ENCODE results near the gene CCDC102A.

- TF ChIP-seq CTCF (tag by site-specific recombination; IDR thresholded peaks at IDR 0.05): no peak
- TF ChIP-seq ZNF354C (tag by site-specific recombination; IDR thresholded peaks at IDR 0.05; ENCODE audit: borderline replicate concordance, low read depth): no peak
- no peak for TF ChIP-seq ZSCAN30 (tag by site-specific recombination; IDR thresholded peaks at IDR 0.05)
- no peak for TF ChIP-seq ZBTB10 (tag by site-specific recombination; IDR thresholded peaks at IDR 0.05)
- TF ChIP-seq MEIS1 (CRISPR knock-in tag; IDR thresholded peaks at IDR 0.05; ENCODE audit: borderline replicate concordance): no peak
- TF ChIP-seq ZNF280D (tag by site-specific recombination; IDR thresholded peaks at IDR 0.05): no peak
- no peak for TF ChIP-seq REST (tag by site-specific recombination; IDR thresholded peaks at IDR 0.05)
- no peak for TF ChIP-seq ZNF488 (tag by site-specific recombination; IDR thresholded peaks at IDR 0.05)
- TF ChIP-seq ZNF23 (tag by site-specific recombination; IDR thresholded peaks at IDR 0.05; ENCODE audit: borderline replicate concordance): no peak
Measured at GRCh38 chr16:57549730-57550129, 13.4 kb upstream of the CCDC102A start.

All from HEK293 (cell line).